Parathyroid adenoma (tissue), 2 donors: ENCODE results near the gene ZSWIM6.

Experiments
- H2AFZ ChIP-seq: fragments of 300-600 bp; sonication (generic); one replicate; pipeline ENCODE4 v1.7.0; 2017; ENCODE audit warnings: antibody characterized with exemption, mild to moderate bottlenecking
- H3K27ac ChIP-seq: fragments of 300-600 bp; sonication (generic); one replicate; pipeline ENCODE4 v1.7.0; 2017
- H3K27me3 ChIP-seq: fragments of 300-600 bp; sonication (generic); one replicate; pipeline ENCODE4 v1.7.0; 2017; ENCODE audit warnings: low read length; ENCODE audit not compliant: control insufficient read depth, insufficient read depth
- H3K36me3 ChIP-seq: fragments of 300-600 bp; sonication (generic); one replicate; pipeline ENCODE4 v1.7.0; 2017; ENCODE audit warnings: low read length; ENCODE audit not compliant: control insufficient read depth, insufficient read depth
- H3K4me1 ChIP-seq: fragments of 300-600 bp; sonication (generic); one replicate; pipeline ENCODE4 v1.7.0; 2017; ENCODE audit warnings: control low read depth
- H3K4me2 ChIP-seq: fragments of 300-600 bp; sonication (generic); one replicate; pipeline ENCODE4 v1.7.0; 2017; ENCODE audit warnings: low read length
- H3K4me3 ChIP-seq: fragments of 300-600 bp; sonication (generic); one replicate; pipeline ENCODE4 v1.7.0; 2017; ENCODE audit warnings: low read depth, low read length
- H3K79me2 ChIP-seq: fragments of 300-600 bp; sonication (generic); one replicate; pipeline ENCODE4 v1.7.0; 2017; ENCODE audit warnings: control low read depth
- H3K9ac ChIP-seq: fragments of 300-600 bp; sonication (generic); one replicate; pipeline ENCODE4 v1.7.0; 2017; ENCODE audit warnings: mild to moderate bottlenecking
- H3K9me3 ChIP-seq: fragments of 300-600 bp; sonication (generic); one replicate; pipeline ENCODE4 v1.7.0; 2017; ENCODE audit warnings: low read length; ENCODE audit not compliant: control insufficient read depth
- TF ChIP-seq, protein P1 (sequence below): fragments of 300-600 bp; sonication (generic); IDR thresholded peaks from one replicate; pipeline ENCODE4 v1.7.0; 2017; ENCODE audit warnings: antibody characterized with exemption, mild to moderate bottlenecking
- donor health status: primary hyperparathyroidism.

Gene ZSWIM6

DNA sequence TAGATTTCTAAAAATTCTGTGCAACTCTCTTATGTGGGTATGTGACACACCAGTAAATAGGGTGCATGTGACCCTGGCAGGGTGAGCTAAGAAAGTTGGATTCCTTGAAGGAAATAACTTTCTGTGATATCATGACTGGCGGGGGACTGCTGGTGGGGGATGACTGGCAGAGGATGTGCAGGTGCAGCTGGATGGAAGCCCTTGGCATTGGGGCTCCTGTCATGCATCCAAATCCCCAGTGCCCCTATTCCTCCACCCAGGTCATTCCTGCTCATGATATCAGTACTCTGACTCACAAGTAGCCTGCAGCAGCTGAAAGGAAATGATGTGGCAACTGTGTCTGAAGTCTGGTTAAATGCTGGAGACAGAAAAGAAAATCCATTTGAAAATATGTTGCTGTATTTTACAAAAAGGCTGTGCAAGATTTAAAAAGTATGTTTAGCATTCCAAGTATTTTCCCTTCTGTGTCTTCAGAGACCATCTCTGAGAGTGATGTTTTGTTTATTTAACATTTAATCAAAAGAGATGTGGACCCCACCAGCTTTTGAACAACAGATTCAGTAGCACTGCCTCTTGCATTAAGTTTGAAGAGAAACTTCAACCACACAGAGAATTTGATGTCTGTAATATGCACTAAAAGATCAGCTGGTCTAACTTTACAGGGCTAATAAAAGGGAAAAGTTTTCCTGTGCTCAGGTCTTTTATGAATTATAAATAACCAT lies 17.9 kb upstream of the ZSWIM6 start:
- no peaks in the 10 kb centered on the region for H3K9me3 ChIP-seq
- no peaks in the 10 kb centered on the region for H3K79me2 ChIP-seq
- H3K9ac ChIP-seq = no peak overlapping the region
- no peaks in the 10 kb centered on the region for H3K27me3 ChIP-seq
- H3K4me1 ChIP-seq = peaks cover 3% of the 10 kb centered on the region
- TF ChIP-seq, protein P1, sequence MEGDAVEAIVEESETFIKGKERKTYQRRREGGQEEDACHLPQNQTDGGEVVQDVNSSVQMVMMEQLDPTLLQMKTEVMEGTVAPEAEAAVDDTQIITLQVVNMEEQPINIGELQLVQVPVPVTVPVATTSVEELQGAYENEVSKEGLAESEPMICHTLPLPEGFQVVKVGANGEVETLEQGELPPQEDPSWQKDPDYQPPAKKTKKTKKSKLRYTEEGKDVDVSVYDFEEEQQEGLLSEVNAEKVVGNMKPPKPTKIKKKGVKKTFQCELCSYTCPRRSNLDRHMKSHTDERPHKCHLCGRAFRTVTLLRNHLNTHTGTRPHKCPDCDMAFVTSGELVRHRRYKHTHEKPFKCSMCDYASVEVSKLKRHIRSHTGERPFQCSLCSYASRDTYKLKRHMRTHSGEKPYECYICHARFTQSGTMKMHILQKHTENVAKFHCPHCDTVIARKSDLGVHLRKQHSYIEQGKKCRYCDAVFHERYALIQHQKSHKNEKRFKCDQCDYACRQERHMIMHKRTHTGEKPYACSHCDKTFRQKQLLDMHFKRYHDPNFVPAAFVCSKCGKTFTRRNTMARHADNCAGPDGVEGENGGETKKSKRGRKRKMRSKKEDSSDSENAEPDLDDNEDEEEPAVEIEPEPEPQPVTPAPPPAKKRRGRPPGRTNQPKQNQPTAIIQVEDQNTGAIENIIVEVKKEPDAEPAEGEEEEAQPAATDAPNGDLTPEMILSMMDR = no peak
- no peak overlapping the region for H3K4me2 ChIP-seq
- no peaks in the 10 kb centered on the region for H3K36me3 ChIP-seq
- no peak overlapping the region for H2AFZ ChIP-seq
- no peak overlapping the region for H3K4me3 ChIP-seq
- no peak overlapping the region for H3K27ac ChIP-seq

DNA sequence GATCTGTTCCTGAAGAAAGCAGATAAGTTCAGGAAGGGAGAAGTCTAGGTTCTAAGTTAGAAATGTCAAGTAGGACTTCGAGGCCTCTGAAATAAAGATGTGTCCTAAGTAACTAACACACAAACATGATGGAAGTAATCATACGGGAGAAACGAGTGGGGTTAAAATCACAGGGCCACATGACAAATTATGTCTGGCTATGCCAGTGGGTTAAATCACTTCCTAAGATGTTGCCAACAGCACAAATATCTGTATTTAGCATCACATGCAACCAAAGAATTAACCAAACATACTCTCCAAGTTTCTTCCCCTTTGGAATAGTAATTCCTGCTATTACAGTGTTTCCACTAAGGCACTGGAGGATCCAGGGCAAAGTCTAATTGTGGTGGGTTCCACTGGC lies 13.7 kb upstream of the ZSWIM6 start:
- Histone ChIP-seq H3K4me1 (peaks cover 9% of the 10 kb centered on the region), H3K27me3 (no peaks in the 10 kb centered on the region), H3K9me3 (no peaks in the 10 kb centered on the region), H2AFZ (no peak overlapping the region), H3K36me3 (no peaks in the 10 kb centered on the region), H3K4me3 (no peak overlapping the region), H3K79me2 (no peaks in the 10 kb centered on the region), H3K9ac (no peak overlapping the region), H3K27ac (no peak overlapping the region), H3K4me2 (no peak overlapping the region)
- TF ChIP-seq, protein P1 = no peak

DNA sequence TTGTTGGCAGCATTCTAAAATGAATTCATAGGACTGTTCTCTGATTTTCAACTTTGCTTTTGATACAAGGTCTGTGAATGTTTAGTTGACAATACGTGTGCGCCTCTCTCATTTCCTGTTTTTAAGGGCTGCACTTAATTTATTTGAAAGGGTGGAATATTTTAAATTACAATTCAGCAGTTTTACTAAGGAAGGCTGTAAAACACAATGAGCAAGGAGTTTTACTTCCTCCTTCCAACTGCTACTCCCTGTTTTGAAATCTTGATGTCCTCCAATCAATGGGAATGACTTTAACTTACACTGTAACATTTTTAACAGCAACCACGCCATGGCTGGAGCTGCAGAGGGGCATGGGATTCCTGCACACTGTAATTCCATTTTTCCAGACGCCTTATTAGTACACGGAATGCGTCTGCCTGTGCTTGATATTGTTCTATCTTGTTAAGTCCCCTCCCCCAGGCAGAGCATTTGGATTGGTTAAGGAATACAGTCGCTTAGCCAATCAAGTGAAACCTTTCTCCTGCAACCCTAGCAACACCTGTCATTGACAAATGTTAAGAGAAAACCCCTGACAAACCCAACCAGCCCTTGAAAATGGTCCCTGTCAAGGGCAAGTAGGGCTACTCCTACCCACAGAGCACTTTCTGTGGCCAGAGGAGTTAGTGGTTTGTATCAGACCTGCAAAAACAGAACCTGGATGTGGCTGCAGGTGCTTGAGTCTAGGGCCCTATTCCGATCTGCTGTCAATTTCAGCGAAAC lies 12.5 kb upstream of the ZSWIM6 start:
- H3K27ac ChIP-seq = no peak overlapping the region

DNA sequence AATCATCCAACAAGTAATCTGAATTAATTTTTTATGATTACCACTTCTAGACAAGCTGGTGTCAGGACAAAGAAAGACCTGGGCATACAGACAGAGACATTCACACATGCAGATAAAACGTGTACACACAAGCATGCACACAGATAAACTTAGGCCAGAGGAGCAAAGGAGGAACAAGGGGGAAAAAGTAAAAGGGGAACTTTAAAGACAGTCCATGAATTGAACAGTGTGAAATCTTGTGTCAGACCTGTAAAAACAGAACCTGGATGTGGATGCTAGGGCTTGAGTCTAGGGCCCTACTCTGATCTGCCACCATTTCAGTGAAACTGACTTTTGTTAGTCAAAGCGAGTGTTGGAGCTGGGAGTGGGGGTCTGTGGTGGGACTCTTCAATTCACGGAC lies 11.2 kb upstream of the ZSWIM6 start:
- H3K27ac ChIP-seq = no peak overlapping the region
- no peak overlapping the region for H3K9ac ChIP-seq
- H3K9me3 ChIP-seq = no peaks in the 10 kb centered on the region
- H2AFZ ChIP-seq = no peak overlapping the region
- no peak overlapping the region for H3K4me3 ChIP-seq
- H3K4me1 ChIP-seq = peaks cover 9% of the 10 kb centered on the region
- TF ChIP-seq, protein P1 = no peak
- H3K4me2 ChIP-seq = no peak overlapping the region
- no peaks in the 10 kb centered on the region for H3K27me3 ChIP-seq
- H3K36me3 ChIP-seq = no peaks in the 10 kb centered on the region
- no peaks in the 10 kb centered on the region for H3K79me2 ChIP-seq

More for the DNA sequence above, 12.5 kb upstream of the ZSWIM6 start:
- H3K9me3 ChIP-seq = no peaks in the 10 kb centered on the region
- TF ChIP-seq, protein P1 = no peak
- H3K36me3 ChIP-seq = no peaks in the 10 kb centered on the region
- no peaks in the 10 kb centered on the region for H3K79me2 ChIP-seq
- no peak overlapping the region for H3K9ac ChIP-seq
- H3K4me2 ChIP-seq = peak overlapping the region; percentile 24
- peaks cover 9% of the 10 kb centered on the region for H3K4me1 ChIP-seq
- peak overlapping the region; percentile 25 for H2AFZ ChIP-seq
- H3K4me3 ChIP-seq = no peak overlapping the region
- H3K27me3 ChIP-seq = no peaks in the 10 kb centered on the region
